ENCODE results near the gene UST. TPM values are rescaled to one million over a fixed set of nuclear protein-coding genes. Genes with fewer than 3 reads are reported as not detected.

The UST gene
- polyA plus RNA-seq, 1 experiment: 21.4 TPM

DNA sequence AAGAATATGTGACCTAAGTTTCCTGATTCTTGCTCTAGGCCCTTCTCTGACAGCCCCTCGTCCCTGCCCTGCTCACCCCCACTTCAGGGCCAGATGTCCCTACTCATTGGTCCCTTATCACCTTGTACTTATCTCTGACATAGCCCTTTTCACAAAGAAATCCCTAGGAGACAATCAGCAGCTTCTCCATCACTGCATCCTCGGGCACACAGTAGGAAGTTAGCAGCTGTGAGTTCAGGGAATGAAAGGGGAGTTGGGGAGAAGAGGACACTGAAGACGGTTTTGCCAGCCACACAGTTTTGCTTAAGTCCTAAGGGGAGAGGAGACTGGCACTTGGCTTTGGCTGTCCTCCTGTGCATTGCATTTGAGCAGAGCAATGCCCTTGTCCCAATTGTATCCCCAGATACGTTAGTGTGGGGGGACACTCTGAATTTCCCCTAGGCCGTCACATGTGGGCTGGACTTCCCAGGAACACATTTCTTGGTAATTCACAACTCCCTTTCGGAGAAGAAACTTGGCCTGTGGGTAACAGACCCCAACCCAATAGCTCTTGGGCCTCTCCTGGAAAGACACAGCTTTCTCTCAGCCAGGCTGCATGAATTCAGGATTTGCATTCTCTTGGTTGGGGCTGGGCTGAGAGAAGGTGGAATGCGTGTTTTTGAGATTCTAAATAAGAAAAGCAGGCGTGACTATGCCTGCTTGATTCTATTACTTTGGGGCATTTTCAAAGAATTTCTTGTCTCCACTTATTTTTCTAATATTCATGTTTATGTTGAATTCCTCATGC, 177.6 kb downstream of the UST start:
- no peak overlapping the region for H3K27ac ChIP-seq (ENCODE audit: low read depth, low read length)
- ChIA-PET POLR2A (no interaction called here), CTCF (no interaction called here)
- no peak for TF ChIP-seq CTCF (IDR thresholded peaks at IDR 0.05; ENCODE audit: low read depth, low read length)
- DNase-seq (ENCODE audit: low read depth, low spot score): no peak
- no peaks in the 10 kb centered on the region for H3K27me3 ChIP-seq (ENCODE audit: control insufficient read depth, insufficient read depth, low read length)
- H3K4me3 ChIP-seq (ENCODE audit: low read depth, low read length): no peak overlapping the region
- H3K9me3 ChIP-seq (ENCODE audit: control insufficient read depth, insufficient read depth, low read length): no peaks in the 10 kb centered on the region

DNA sequence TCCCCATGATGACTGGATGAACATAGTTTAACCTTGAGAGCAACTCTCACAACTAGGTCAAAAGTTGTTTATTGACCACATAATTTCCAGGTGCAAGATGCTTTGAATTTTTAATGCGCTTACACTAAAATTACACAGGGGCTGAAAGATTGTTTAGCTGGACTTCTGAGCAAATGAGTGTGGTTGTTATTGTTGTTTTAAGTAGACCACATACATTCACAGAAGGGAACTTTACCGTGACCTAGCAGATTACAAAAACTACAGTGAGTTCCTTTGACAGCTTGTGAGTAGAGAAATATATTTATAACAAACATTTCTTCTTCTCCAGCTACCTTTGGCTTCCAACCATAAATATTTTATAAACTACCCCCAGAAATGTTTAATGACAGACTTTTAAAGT, 178.9 kb downstream of the UST start:
- CTCF ChIA-PET: interaction anchor here (1.2 kb wide), 1 partner anchor 348 kb away, joined by 3 read pairs; no protein-coding TSS in a partner anchor
- Histone ChIP-seq H3K27me3 (ENCODE audit: control insufficient read depth, insufficient read depth, low read length) (no peaks in the 10 kb centered on the region), H3K4me3 (ENCODE audit: low read depth, low read length) (no peak overlapping the region), H3K27ac (ENCODE audit: low read depth, low read length) (no peak overlapping the region), H3K9me3 (ENCODE audit: control insufficient read depth, insufficient read depth, low read length) (no peaks in the 10 kb centered on the region)
- POLR2A ChIA-PET: no interaction called here
- DNase-seq (ENCODE audit: low read depth, low spot score): no peak
- no peak for TF ChIP-seq CTCF (IDR thresholded peaks at IDR 0.05; ENCODE audit: low read depth, low read length)

DNA sequence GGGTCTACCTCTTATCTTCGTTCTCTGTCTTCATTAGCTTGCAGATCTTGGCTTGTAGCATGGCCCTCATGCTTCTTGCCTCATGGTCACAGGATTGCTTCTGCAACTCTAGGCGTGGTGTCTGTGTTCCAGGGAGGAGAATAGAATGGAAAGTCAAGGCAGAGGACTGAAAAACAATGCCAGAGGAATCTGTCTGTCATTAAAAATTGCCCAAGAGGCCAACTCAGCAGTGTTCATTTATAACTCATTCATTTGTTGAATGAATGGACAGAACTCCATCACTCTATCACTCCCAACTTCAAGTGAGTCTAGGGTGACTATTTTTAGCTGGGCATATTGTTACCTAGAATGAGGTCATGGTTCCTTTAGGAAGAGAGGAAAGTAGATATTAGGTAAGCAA, 179.6 kb downstream of the UST start:
- Histone ChIP-seq H3K9me3 (ENCODE audit: control insufficient read depth, insufficient read depth, low read length) (no peaks in the 10 kb centered on the region), H3K27ac (ENCODE audit: low read depth, low read length) (no peak overlapping the region), H3K4me3 (ENCODE audit: low read depth, low read length) (no peak overlapping the region), H3K27me3 (ENCODE audit: control insufficient read depth, insufficient read depth, low read length) (no peaks in the 10 kb centered on the region)
- ChIA-PET CTCF (interaction anchor here (1.2 kb wide), 1 partner anchor 349 kb away, joined by 3 read pairs; no protein-coding TSS in a partner anchor), POLR2A (no interaction called here)
- DNase-seq (ENCODE audit: low read depth, low spot score): no peak
- no peak for TF ChIP-seq CTCF (IDR thresholded peaks at IDR 0.05; ENCODE audit: low read depth, low read length)

- CTCF ChIA-PET: no interaction called here
- TF ChIP-seq CTCF (IDR thresholded peaks at IDR 0.05; ENCODE audit: low read depth, low read length): no peak
- Histone ChIP-seq H3K4me3 (ENCODE audit: low read depth, low read length) (no peak overlapping the region), H3K9me3 (ENCODE audit: control insufficient read depth, insufficient read depth, low read length) (no peaks in the 10 kb centered on the region), H3K27ac (ENCODE audit: low read depth, low read length) (no peak overlapping the region), H3K27me3 (ENCODE audit: control insufficient read depth, insufficient read depth, low read length) (no peaks in the 10 kb centered on the region)
- DNase-seq (ENCODE audit: low read depth, low spot score): no peak
- POLR2A ChIA-PET: no interaction called here
Measured at GRCh38 chr6:148927586-148927985, 180.8 kb downstream of the UST start.

GRCh38 chr6:148928811-148929210, 182.0 kb downstream of the UST start:
- ChIA-PET POLR2A (no interaction called here), CTCF (interaction anchor here (0.8 kb wide), 1 partner anchor 350 kb away, joined by 3 read pairs; no protein-coding TSS in a partner anchor)
- Histone ChIP-seq H3K9me3 (ENCODE audit: control insufficient read depth, insufficient read depth, low read length) (no peaks in the 10 kb centered on the region), H3K4me3 (ENCODE audit: low read depth, low read length) (no peak overlapping the region), H3K27ac (ENCODE audit: low read depth, low read length) (no peak overlapping the region), H3K27me3 (ENCODE audit: control insufficient read depth, insufficient read depth, low read length) (no peaks in the 10 kb centered on the region)
- DNase-seq (ENCODE audit: low read depth, low spot score): no peak
- TF ChIP-seq CTCF (IDR thresholded peaks at IDR 0.05; ENCODE audit: low read depth, low read length): no peak

All from AG04450 (cell line).